OCI-LY3 (cell line): ENCODE data around the gene DYNLT2B.

Source experiments
- CTCF ChIP-seq: fragments of 200-600, 300-600 bp; sonication (generic); IDR thresholded peaks from 2 replicates; pipeline ENCODE4 v1.5.1; 2014; ENCODE audit warnings: antibody characterized with exemption, low read length, low read depth
- EZH2phosphoT487 ChIP-seq: fragments of 200-600 bp; shearing (Covaris generic); IDR thresholded peaks from 2 replicates; pipeline ENCODE4 v1.6.1; 2018; ENCODE audit warnings: antibody characterized with exemption, mixed run types, low read depth

GRCh38 chr3:196260784-196261183 lies 57.3 kb downstream of the DYNLT2B start:
- no peak for TF ChIP-seq CTCF
- TF ChIP-seq EZH2phosphoT487 = no peak
